Endothelial cell of umbilical vein (primary cell): ENCODE data around the gene PNMA1. TPM values are rescaled to one million over a fixed set of nuclear protein-coding genes. Genes with fewer than 3 reads are reported as not detected.

ENCODE experiments used
- BruUV-seq: library from RNA; stranded (reverse); fragments of 400-500 nt; replicated peaks from 2 replicates; lab custom pipeline; 2021; lab: Mats Ljungman, UMichigan
- CTCF ChIA-PET: fragments of 300-600, 350-600 bp; sonication (Branson Sonifier 250); formaldehyde crosslinking; loops from one replicate; lab custom pipeline; 2021; ENCODE audit warnings: antibody characterized with exemption, inconsistent platforms; lab: Charles Lee
- POLR2A ChIA-PET: fragments of 300-600, 350-600 bp; sonication (Branson Sonifier 250); formaldehyde crosslinking; loops from one replicate; lab custom pipeline; 2021; ENCODE audit warnings: antibody characterized with exemption, inconsistent platforms; lab: Charles Lee
- DNase-seq: peaks from one replicate; pipeline ENCODE4 v3.0.0-alpha.2; 2011; ENCODE audit warnings: low read depth, low spot score
- FAIRE-seq: peaks from 2 replicates; lab custom pipeline; 2011; peaks lifted over from hg19 to GRCh38; lab: Jason Lieb, UNC
- H2AFZ ChIP-seq: 2 replicates; pipeline ENCODE4 v1.6.0; 2012; ENCODE audit warnings: low read depth, low read length, control low read depth, inconsistent platforms
- H3K27ac ChIP-seq: 2 replicates; pipeline ENCODE4 v1.5.1; 2011; ENCODE audit warnings: low read depth, mild to moderate bottlenecking, control low read depth, low read length, moderate library complexity; ENCODE audit not compliant: insufficient read depth
- H3K27me3 ChIP-seq, 2 experiments: 2 replicates each; pipeline versions ENCODE4 v1.6.0 to v1.6.1; 2011; ENCODE audit warnings: low read length in 2 of 2, mixed read lengths in 1 of 2; ENCODE audit not compliant: control insufficient read depth in 2 of 2, insufficient read depth in 2 of 2
- H3K36me3 ChIP-seq, 2 experiments: 2 replicates in 1 of 2; 3 replicates in 1 of 2; pipeline ENCODE4 v1.5.1; 2011; ENCODE audit warnings: low read length in 2 of 2, mild to moderate bottlenecking in 1 of 2, moderate library complexity in 1 of 2; ENCODE audit not compliant: control insufficient read depth in 2 of 2, insufficient read depth in 2 of 2; ENCODE audit errors: extremely low read depth in 1 of 2
- H3K4me1 ChIP-seq: 3 replicates; pipeline ENCODE4 v1.5.1; 2011; ENCODE audit warnings: mild to moderate bottlenecking, low read length; ENCODE audit not compliant: control insufficient read depth, insufficient read depth; ENCODE audit errors: extremely low read depth
- H3K4me2 ChIP-seq: 2 replicates; pipeline ENCODE4 v1.6.1; 2011; ENCODE audit warnings: low read length, control low read depth, mixed read lengths; ENCODE audit not compliant: insufficient read depth
- H3K4me3 ChIP-seq, 3 experiments: fragments of 200-600 bp in 1 of 3; sonication (generic), shearing (Covaris generic) in 1 of 3; replicated peaks in 1 of 3; 2 replicates each; pipeline ENCODE4 v1.5.1; 2011 to 2016; ENCODE audit warnings: control low read depth in 3 of 3, low read length in 3 of 3, mild to moderate bottlenecking in 2 of 3, inconsistent platforms in 1 of 3, low read depth in 1 of 3, moderate library complexity in 1 of 3; ENCODE audit not compliant: insufficient read depth in 1 of 3
- H3K79me2 ChIP-seq: 2 replicates; pipeline ENCODE4 v1.6.0; 2012; ENCODE audit warnings: low read length, inconsistent platforms; ENCODE audit not compliant: control insufficient read depth, insufficient read depth
- H3K9ac ChIP-seq: replicated peaks from 2 replicates; pipeline ENCODE3; 2011; ENCODE audit warnings: low read length, control low read depth; ENCODE audit not compliant: insufficient read depth; ENCODE audit errors: extremely low read depth
- H3K9me1 ChIP-seq: replicated peaks from 3 replicates; pipeline ENCODE4 v1.6.0; 2011; ENCODE audit warnings: mild to moderate bottlenecking, low read length; ENCODE audit not compliant: control insufficient read depth, insufficient read depth; ENCODE audit errors: extremely low read depth
- H3K9me3 ChIP-seq: replicated peaks from 2 replicates; pipeline ENCODE4 v1.5.1; 2012; ENCODE audit warnings: low read length, inconsistent platforms; ENCODE audit not compliant: control insufficient read depth, insufficient read depth
- H4K20me1 ChIP-seq: replicated peaks from 2 replicates; pipeline ENCODE3; 2011; ENCODE audit warnings: mild to moderate bottlenecking, low read length; ENCODE audit not compliant: control insufficient read depth, insufficient read depth; ENCODE audit errors: extremely low read depth
- EZH2 ChIP-seq: IDR thresholded peaks from 2 replicates; pipeline ENCODE4 v1.6.1; 2012; ENCODE audit warnings: borderline replicate concordance, low read depth, mild to moderate bottlenecking, moderate library complexity, low read length, inconsistent platforms; ENCODE audit not compliant: severe bottlenecking
- FOS ChIP-seq: IDR thresholded peaks from 2 replicates; pipeline ENCODE4 v1.6.1; 2011; ENCODE audit warnings: mild to moderate bottlenecking, low read length, moderate library complexity, borderline replicate concordance; ENCODE audit not compliant: insufficient read depth
- GATA2 ChIP-seq: IDR thresholded peaks from 2 replicates; pipeline ENCODE4 v1.7.0; 2011; ENCODE audit warnings: low read depth, mild to moderate bottlenecking, moderate library complexity, mixed read lengths, low read length; ENCODE audit not compliant: insufficient read length, insufficient read depth
- JUN ChIP-seq: IDR thresholded peaks from 2 replicates; pipeline ENCODE4 v1.6.1; 2011; ENCODE audit warnings: borderline replicate concordance, low read depth; ENCODE audit not compliant: insufficient read length, insufficient read depth
- MYC ChIP-seq: IDR thresholded peaks from one replicate; pipeline ENCODE4 v1.6.1; 2011; ENCODE audit warnings: mild to moderate bottlenecking, low read depth, low read length
- POLR2A ChIP-seq: IDR thresholded peaks from 2 replicates; pipeline ENCODE4 v1.6.1; 2012; ENCODE audit warnings: low read depth, mild to moderate bottlenecking, control low read depth, low read length
- POLR2AphosphoS5 ChIP-seq: IDR thresholded peaks from 2 replicates; pipeline ENCODE4 v1.6.1; 2012; ENCODE audit warnings: low read depth, mild to moderate bottlenecking, control low read depth, low read length, moderate library complexity; ENCODE audit not compliant: insufficient read depth
- dilution Hi-C: fragments of 300-500 bp; cut with MboI; formaldehyde crosslinking; loops from one replicate; pipeline ENCODE4 v1.15.0; 2019; ENCODE audit warnings: low sequenced_read_pairs; ENCODE audit not compliant: extremely low pct_ligation_motif_present
- intact Hi-C: fragments of 100-400 bp; cut with micrococcal nuclease; formaldehyde crosslinking; loops from one replicate; pipeline ENCODE4 v1.10.0; 2022
- polyA plus RNA-seq, 4 experiments: library from polyadenylated mRNA; depleted of rRNA in 3 of 4; stranded (reverse) in 3 of 4; unstranded in 1 of 4; fragments of >200 nt; gene quantifications; 2 replicates each; pipeline versions ENCODE4 v1.2.1 to v1.2.3, GENCODE V29; 2011 to 2012; ENCODE audit warnings: missing spikeins in 1 of 4
- total RNA-seq: library from RNA; stranded (reverse); gene quantifications from 2 replicates; pipeline ENCODE4 v1.2.3, GENCODE V29; 2021
- TF ChIP-seq, protein P1 (sequence below): IDR thresholded peaks from 2 replicates; pipeline ENCODE4 v1.6.1; 2011; ENCODE audit not compliant: insufficient read depth, insufficient read length
- TF ChIP-seq, protein P2 (sequence below), 2 donors: IDR thresholded peaks; 1 replicate in 1 of 2; 2 replicates in 1 of 2; pipeline ENCODE4 v1.5.1; 2011; ENCODE audit warnings: low read length in 2 of 2, mild to moderate bottlenecking in 2 of 2, moderate library complexity in 2 of 2, control low read depth in 1 of 2, inconsistent platforms in 1 of 2, low read depth in 1 of 2; ENCODE audit not compliant: insufficient read depth in 1 of 2; ENCODE audit errors: extremely low read depth in 1 of 2

PNMA1 gene
- total and polyA plus RNA-seq, 2 donors (not counting 3 experiments of a cell fraction or from before 2014, with no cell fraction given), result 29.8 to 82.6 TPM

DNA sequence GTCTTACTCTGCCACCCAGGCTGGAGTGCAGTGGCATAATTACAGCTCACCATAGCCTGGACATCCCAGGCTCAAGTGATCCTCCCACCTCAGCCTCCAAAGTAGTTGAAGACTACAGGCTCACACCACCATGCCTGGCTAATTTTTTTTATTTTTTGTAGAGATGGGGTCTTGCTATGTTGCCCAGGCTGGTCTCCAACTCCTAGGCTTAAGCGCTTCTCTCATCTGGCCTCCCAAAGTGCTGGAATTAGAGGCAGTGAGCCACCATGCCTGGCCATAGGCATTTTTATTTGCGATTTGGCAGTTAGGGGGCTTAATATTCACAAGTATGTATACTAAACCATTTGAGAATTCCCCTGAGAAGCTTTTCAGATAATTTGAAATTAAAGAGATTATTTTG lies 19.1 kb downstream of the PNMA1 start:
- TF ChIP-seq GATA2 (no peak), MYC (no peak), JUN (no peak), POLR2AphosphoS5 (no peak), FOS (no peak), POLR2A (no peak), EZH2 (no peak)
- TF ChIP-seq, protein P1, sequence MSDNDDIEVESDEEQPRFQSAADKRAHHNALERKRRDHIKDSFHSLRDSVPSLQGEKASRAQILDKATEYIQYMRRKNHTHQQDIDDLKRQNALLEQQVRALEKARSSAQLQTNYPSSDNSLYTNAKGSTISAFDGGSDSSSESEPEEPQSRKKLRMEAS, result no peak
- TF ChIP-seq, protein P2, sequence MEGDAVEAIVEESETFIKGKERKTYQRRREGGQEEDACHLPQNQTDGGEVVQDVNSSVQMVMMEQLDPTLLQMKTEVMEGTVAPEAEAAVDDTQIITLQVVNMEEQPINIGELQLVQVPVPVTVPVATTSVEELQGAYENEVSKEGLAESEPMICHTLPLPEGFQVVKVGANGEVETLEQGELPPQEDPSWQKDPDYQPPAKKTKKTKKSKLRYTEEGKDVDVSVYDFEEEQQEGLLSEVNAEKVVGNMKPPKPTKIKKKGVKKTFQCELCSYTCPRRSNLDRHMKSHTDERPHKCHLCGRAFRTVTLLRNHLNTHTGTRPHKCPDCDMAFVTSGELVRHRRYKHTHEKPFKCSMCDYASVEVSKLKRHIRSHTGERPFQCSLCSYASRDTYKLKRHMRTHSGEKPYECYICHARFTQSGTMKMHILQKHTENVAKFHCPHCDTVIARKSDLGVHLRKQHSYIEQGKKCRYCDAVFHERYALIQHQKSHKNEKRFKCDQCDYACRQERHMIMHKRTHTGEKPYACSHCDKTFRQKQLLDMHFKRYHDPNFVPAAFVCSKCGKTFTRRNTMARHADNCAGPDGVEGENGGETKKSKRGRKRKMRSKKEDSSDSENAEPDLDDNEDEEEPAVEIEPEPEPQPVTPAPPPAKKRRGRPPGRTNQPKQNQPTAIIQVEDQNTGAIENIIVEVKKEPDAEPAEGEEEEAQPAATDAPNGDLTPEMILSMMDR (IDR thresholded peaks at IDR 0.05; ENCODE audit: extremely low read depth in 1 of 2, insufficient read depth in 1 of 2, low read depth in 1 of 2, low read length in 2 of 2), result no peak
- no peaks in the 10 kb centered on the region for H3K4me1 ChIP-seq
- dilution Hi-C loops (no loop called here), intact Hi-C loops (no loop called here)
- POLR2A ChIA-PET, result no interaction called here
- no peaks in the 10 kb centered on the region for H3K9me1 ChIP-seq
- CTCF ChIA-PET, result no interaction called here
- no peaks in the 10 kb centered on the region for H3K9me3 ChIP-seq
- H3K36me3 ChIP-seq, result no peaks in the 10 kb centered on the region
- H3K4me2 ChIP-seq, result no peak overlapping the region
- H2AFZ ChIP-seq, result no peak overlapping the region
- DNase-seq, result no peak
- no peaks in the 10 kb centered on the region for H4K20me1 ChIP-seq
- no peak overlapping the region for H3K4me3 ChIP-seq
- H3K9ac ChIP-seq, result no peak overlapping the region
- H3K27ac ChIP-seq, result no peak overlapping the region
- H3K27me3 ChIP-seq, result no peaks in the 10 kb centered on the region
- no peak for FAIRE-seq
- no TSS peak for BruUV-seq
- H3K79me2 ChIP-seq, result no peaks in the 10 kb centered on the region
